ENCODE data around the gene HMCN1. TPM values are rescaled to one million over a fixed set of nuclear protein-coding genes. Genes with fewer than 3 reads are reported as not detected.
"Not testable (repeated sequence)": the region's sequence is repeated elsewhere in the genome, so short reads cannot be mapped to it uniquely, and the experiment has no call there.

Gene HMCN1
- total RNA-seq, 2 experiments from 2014 or later: 0.07 to 0.21 TPM

GRCh38 chr1:185792040-185792439 lies 57.8 kb downstream of the HMCN1 start:
- Mint-ChIP-seq H3K9me3 (no peaks in the 10 kb centered on the region), H3K27ac (no peak overlapping the region), H3K4me1 (no peaks in the 10 kb centered on the region), H3K36me3 (ENCODE audit: low read depth) (no peaks in the 10 kb centered on the region), H3K4me3 (no peak overlapping the region), H3K27me3 (peaks cover 2% of the 10 kb centered on the region)
- POLR2A ChIA-PET: no interaction called here
- DNase-seq: no peak
- CTCF ChIA-PET: no interaction called here

GRCh38 chr1:185794495-185794894 lies 60.3 kb downstream of the HMCN1 start:
- POLR2A ChIA-PET; H3K36me3 Mint-ChIP-seq (ENCODE audit: low read depth): not testable (repeated sequence)

GRCh38 chr1:185795181-185795580 lies 61.0 kb downstream of the HMCN1 start:
- POLR2A ChIA-PET: no interaction called here
- DNase-seq: no peak
- H3K27ac Mint-ChIP-seq: no peak overlapping the region
- H3K36me3 Mint-ChIP-seq (ENCODE audit: low read depth): no peaks in the 10 kb centered on the region
- CTCF ChIA-PET: no interaction called here
- no peaks in the 10 kb centered on the region for H3K4me1 Mint-ChIP-seq
- no peaks in the 10 kb centered on the region for H3K9me3 Mint-ChIP-seq
- peaks cover 2% of the 10 kb centered on the region for H3K27me3 Mint-ChIP-seq
- no peak overlapping the region for H3K4me3 Mint-ChIP-seq

More at GRCh38 chr1:185794495-185794894, 60.3 kb downstream of the HMCN1 start:
- not testable (repeated sequence) for H3K9me3 Mint-ChIP-seq, DNase-seq, H3K4me3 Mint-ChIP-seq, H3K27ac Mint-ChIP-seq, H3K4me1 Mint-ChIP-seq, H3K27me3 Mint-ChIP-seq
- CTCF ChIA-PET: interaction anchor here (0.5 kb wide), 1 partner anchor 464 kb away, joined by 4 read pairs; no protein-coding TSS in a partner anchor

GRCh38 chr1:185798505-185798904 lies 64.3 kb downstream of the HMCN1 start:
- H3K36me3 Mint-ChIP-seq (ENCODE audit: low read depth): no peaks in the 10 kb centered on the region
- ChIA-PET POLR2A (no interaction called here), CTCF (no interaction called here)
- DNase-seq: no peak
- no peaks in the 10 kb centered on the region for H3K4me1 Mint-ChIP-seq
- no peak overlapping the region for H3K4me3 Mint-ChIP-seq
- peaks cover 4% of the 10 kb centered on the region for H3K27me3 Mint-ChIP-seq
- H3K27ac Mint-ChIP-seq: no peak overlapping the region
- H3K9me3 Mint-ChIP-seq: no peaks in the 10 kb centered on the region

- Mint-ChIP-seq H3K4me1 (no peaks in the 10 kb centered on the region), H3K4me3 (no peak overlapping the region), H3K9me3 (no peaks in the 10 kb centered on the region), H3K36me3 (ENCODE audit: low read depth) (no peaks in the 10 kb centered on the region), H3K27me3 (peaks cover 14% of the 10 kb centered on the region), H3K27ac (no peak overlapping the region)
- no peak for DNase-seq
- POLR2A ChIA-PET: no interaction called here
- CTCF ChIA-PET: no interaction called here
These were observed 69.0 kb downstream of the HMCN1 start for GRCh38 chr1:185803241-185803640.

- no peak overlapping the region for H3K27ac Mint-ChIP-seq
These were observed 70.0 kb downstream of the HMCN1 start for GRCh38 chr1:185804206-185804605.

GRCh38 chr1:185804608-185805007 lies 70.4 kb downstream of the HMCN1 start:
- no peak overlapping the region for H3K4me3 Mint-ChIP-seq
- H3K27me3 Mint-ChIP-seq: peaks cover 14% of the 10 kb centered on the region
- H3K36me3 Mint-ChIP-seq (ENCODE audit: low read depth): no peaks in the 10 kb centered on the region
- ChIA-PET POLR2A (no interaction called here), CTCF (no interaction called here)
- H3K4me1 Mint-ChIP-seq: no peaks in the 10 kb centered on the region
- no peak for DNase-seq
- H3K27ac Mint-ChIP-seq: no peak overlapping the region
- H3K9me3 Mint-ChIP-seq: no peaks in the 10 kb centered on the region

More at GRCh38 chr1:185804206-185804605, 70.0 kb downstream of the HMCN1 start:
- ChIA-PET POLR2A (no interaction called here), CTCF (no interaction called here)
- no peaks in the 10 kb centered on the region for H3K9me3 Mint-ChIP-seq
- H3K4me3 Mint-ChIP-seq: no peak overlapping the region
- H3K27me3 Mint-ChIP-seq: peaks cover 14% of the 10 kb centered on the region
- no peaks in the 10 kb centered on the region for H3K36me3 Mint-ChIP-seq (ENCODE audit: low read depth)
- no peak for DNase-seq
- no peaks in the 10 kb centered on the region for H3K4me1 Mint-ChIP-seq

- no peaks in the 10 kb centered on the region for H3K9me3 Mint-ChIP-seq
- H3K4me1 Mint-ChIP-seq: no peaks in the 10 kb centered on the region
- CTCF ChIA-PET: no interaction called here
- H3K36me3 Mint-ChIP-seq (ENCODE audit: low read depth): no peaks in the 10 kb centered on the region
- H3K27ac Mint-ChIP-seq: no peak overlapping the region
- POLR2A ChIA-PET: no interaction called here
- H3K27me3 Mint-ChIP-seq: peaks cover 19% of the 10 kb centered on the region
- no peak for DNase-seq
- no peak overlapping the region for H3K4me3 Mint-ChIP-seq
These were observed 73.1 kb downstream of the HMCN1 start for GRCh38 chr1:185807275-185807674.

GRCh38 chr1:185808631-185809030 lies 74.4 kb downstream of the HMCN1 start:
- Mint-ChIP-seq H3K27me3 (peaks cover 15% of the 10 kb centered on the region), H3K4me3 (no peak overlapping the region), H3K4me1 (no peaks in the 10 kb centered on the region), H3K9me3 (no peaks in the 10 kb centered on the region), H3K27ac (no peak overlapping the region), H3K36me3 (ENCODE audit: low read depth) (no peaks in the 10 kb centered on the region)
- DNase-seq: no peak
- ChIA-PET POLR2A (no interaction called here), CTCF (no interaction called here)

GRCh38 chr1:185811073-185811709 lies 77.0 kb downstream of the HMCN1 start:
- H3K4me3 Mint-ChIP-seq: no peak overlapping the region

GRCh38 chr1:185812934-185813333 lies 78.7 kb downstream of the HMCN1 start:
- no peaks in the 10 kb centered on the region for H3K9me3 Mint-ChIP-seq
- H3K36me3 Mint-ChIP-seq (ENCODE audit: low read depth): no peaks in the 10 kb centered on the region
- ChIA-PET CTCF (no interaction called here), POLR2A (no interaction called here)
- DNase-seq: no peak
- H3K27ac Mint-ChIP-seq: no peak overlapping the region
- H3K4me1 Mint-ChIP-seq: no peaks in the 10 kb centered on the region
- H3K4me3 Mint-ChIP-seq: no peak overlapping the region
- H3K27me3 Mint-ChIP-seq: peaks cover 5% of the 10 kb centered on the region

More at GRCh38 chr1:185811073-185811709, 77.0 kb downstream of the HMCN1 start:
- no peaks in the 10 kb centered on the region for H3K4me1 Mint-ChIP-seq
- H3K27ac Mint-ChIP-seq: no peak overlapping the region
- ChIA-PET CTCF (no interaction called here), POLR2A (no interaction called here)
- no peaks in the 10 kb centered on the region for H3K36me3 Mint-ChIP-seq (ENCODE audit: low read depth)
- no peak for DNase-seq
- H3K9me3 Mint-ChIP-seq: no peaks in the 10 kb centered on the region
- H3K27me3 Mint-ChIP-seq: peaks cover 5% of the 10 kb centered on the region

- DNase-seq: no peak
- Mint-ChIP-seq H3K9me3 (no peaks in the 10 kb centered on the region), H3K27ac (no peak overlapping the region), H3K36me3 (ENCODE audit: low read depth) (no peaks in the 10 kb centered on the region), H3K4me3 (no peak overlapping the region), H3K4me1 (no peaks in the 10 kb centered on the region), H3K27me3 (peaks cover 5% of the 10 kb centered on the region)
- ChIA-PET CTCF (no interaction called here), POLR2A (no interaction called here)
These were observed 79.3 kb downstream of the HMCN1 start for GRCh38 chr1:185813401-185813979.

- H3K4me3 Mint-ChIP-seq: no peak overlapping the region
- H3K4me1 Mint-ChIP-seq: no peaks in the 10 kb centered on the region
- CTCF ChIA-PET: no interaction called here
- H3K36me3 Mint-ChIP-seq (ENCODE audit: low read depth): no peaks in the 10 kb centered on the region
- H3K27ac Mint-ChIP-seq: no peak overlapping the region
- peaks cover 4% of the 10 kb centered on the region for H3K27me3 Mint-ChIP-seq
- no peaks in the 10 kb centered on the region for H3K9me3 Mint-ChIP-seq
- no peak for DNase-seq
- POLR2A ChIA-PET: no interaction called here
These were observed 82.3 kb downstream of the HMCN1 start for GRCh38 chr1:185816460-185816859.

- DNase-seq: no peak
- Mint-ChIP-seq H3K9me3 (no peaks in the 10 kb centered on the region), H3K27me3 (peaks cover 4% of the 10 kb centered on the region), H3K36me3 (ENCODE audit: low read depth) (no peaks in the 10 kb centered on the region), H3K4me1 (no peaks in the 10 kb centered on the region), H3K27ac (no peak overlapping the region), H3K4me3 (no peak overlapping the region)
- ChIA-PET POLR2A (no interaction called here), CTCF (no interaction called here)
These were observed 85.6 kb downstream of the HMCN1 start for GRCh38 chr1:185819798-185820197.

Measured in activated CD4-positive, alpha-beta T cell treated with anti-CD3 and anti-CD28 coated beads, Interleukin-2, amount 10 ng/mL, durations not matched to agents 7 days and 5 days (primary cell).